HUES6 (cell line): ENCODE measurements around the gene ZSCAN5C.
"Not testable (repeated sequence)": the region's sequence is repeated elsewhere in the genome, so short reads cannot be mapped to it uniquely, and the experiment has no call there.

ENCODE experiments used
- H3K27ac ChIP-seq: 2 replicates; pipeline ENCODE4 v1.7.0; 2013; ENCODE audit warnings: low read depth, mild to moderate bottlenecking, low read length, inconsistent platforms
- H3K27me3 ChIP-seq: 2 replicates; pipeline ENCODE4 v1.6.1; 2013; ENCODE audit warnings: low read length; ENCODE audit not compliant: control insufficient read depth, insufficient read depth
- H3K36me3 ChIP-seq: 2 replicates; pipeline ENCODE4 v1.6.1; 2013; ENCODE audit warnings: low read length; ENCODE audit not compliant: control insufficient read depth, insufficient read depth
- H3K4me1 ChIP-seq: 2 replicates; pipeline ENCODE4 v1.6.1; 2013; ENCODE audit warnings: low read length; ENCODE audit not compliant: control insufficient read depth, insufficient read depth
- H3K4me3 ChIP-seq: 2 replicates; pipeline ENCODE4 v1.5.1; 2013; ENCODE audit warnings: low read depth, low read length
- H3K9ac ChIP-seq: one replicate; pipeline ENCODE4 v1.6.1; 2013; ENCODE audit warnings: mild to moderate bottlenecking, low read length
- H3K9me3 ChIP-seq: 2 replicates; pipeline ENCODE4 v1.6.1; 2013; ENCODE audit warnings: low read depth, low read length; ENCODE audit not compliant: control insufficient read depth, insufficient read depth

Gene ZSCAN5C

DNA sequence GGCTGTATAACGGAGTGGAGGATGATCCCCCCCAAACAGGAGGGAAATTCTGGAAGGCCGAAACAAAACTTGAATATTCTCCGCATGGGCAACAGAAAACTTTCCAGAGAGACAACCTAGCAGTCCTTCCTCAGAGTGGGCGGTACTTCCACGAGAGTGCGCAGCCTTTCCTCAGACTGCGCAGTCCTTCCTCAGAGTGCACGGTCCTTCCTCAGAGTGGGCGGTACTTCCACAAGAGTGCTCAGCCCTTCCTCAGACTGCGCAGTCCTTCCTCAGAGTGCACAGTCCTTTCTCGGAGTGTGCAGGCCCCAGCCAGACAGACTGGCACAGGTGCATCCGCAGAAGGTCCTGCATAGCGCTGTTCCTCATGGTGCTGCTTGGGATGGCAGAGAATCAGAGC lies 39.0 kb upstream of the ZSCAN5C start:
- H3K27ac ChIP-seq: no peak overlapping the region
- no peak overlapping the region for H3K4me3 ChIP-seq
- no peak overlapping the region for H3K9ac ChIP-seq
- no peaks in the 10 kb centered on the region for H3K27me3 ChIP-seq
- no peaks in the 10 kb centered on the region for H3K9me3 ChIP-seq
- peaks cover 29% of the 10 kb centered on the region for H3K36me3 ChIP-seq
- H3K4me1 ChIP-seq: no peaks in the 10 kb centered on the region

DNA sequence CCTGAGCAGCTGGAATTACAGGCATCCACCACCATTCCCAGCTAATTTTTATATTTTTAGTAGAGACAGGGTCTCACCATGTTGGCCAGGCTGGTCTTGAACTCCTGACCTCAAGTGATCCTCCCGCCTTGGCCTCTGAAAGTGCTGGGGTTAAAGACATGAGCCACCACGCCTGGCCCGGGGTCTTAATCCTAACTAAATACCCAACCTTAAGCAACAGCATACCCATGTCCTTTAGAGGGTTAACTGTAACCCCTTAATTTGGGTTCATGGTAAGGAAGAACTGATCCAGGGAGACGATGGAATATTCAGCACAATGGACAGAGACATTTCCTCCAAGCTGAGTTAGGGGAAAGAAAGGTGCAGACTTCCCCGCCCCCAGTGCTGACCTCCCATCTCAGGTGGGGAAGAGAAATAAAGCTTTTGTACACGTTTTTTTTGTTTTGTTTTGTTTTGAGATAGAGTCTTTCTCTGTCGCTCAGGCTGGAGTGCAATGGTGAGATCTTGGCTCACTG lies 35.0 kb upstream of the ZSCAN5C start:
- Histone ChIP-seq H3K9me3 (no peaks in the 10 kb centered on the region), H3K9ac (no peak overlapping the region), H3K4me1 (no peaks in the 10 kb centered on the region), H3K36me3 (no peaks in the 10 kb centered on the region), H3K4me3 (no peak overlapping the region), H3K27ac (no peak overlapping the region), H3K27me3 (peaks cover 3% of the 10 kb centered on the region; the same call in 1 of the 2 replicates)

DNA sequence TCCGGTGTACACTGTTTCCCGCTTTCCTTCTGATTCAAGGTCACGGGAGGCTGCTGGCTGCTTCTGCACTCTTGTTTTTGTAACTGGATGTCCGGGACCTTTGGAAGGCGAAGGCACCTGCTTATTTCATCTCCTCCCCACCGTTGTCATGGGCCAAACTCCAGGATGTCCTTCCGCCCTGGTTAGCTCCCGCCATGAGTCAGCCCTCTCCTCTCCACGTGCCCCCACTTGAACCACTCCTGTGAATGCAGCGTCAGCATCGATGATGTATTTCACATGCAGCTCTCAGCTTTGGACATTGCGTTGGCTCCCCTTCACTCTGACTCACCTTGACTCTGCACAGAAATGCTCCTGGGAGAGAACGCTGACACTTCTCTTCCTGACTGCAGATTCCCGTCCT lies 31.8 kb upstream of the ZSCAN5C start:
- H3K9me3 ChIP-seq: no peaks in the 10 kb centered on the region
- no peak overlapping the region for H3K4me3 ChIP-seq
- H3K36me3 ChIP-seq: no peaks in the 10 kb centered on the region
- peaks cover 1% of the 10 kb centered on the region; the same call in 1 of the 2 replicates for H3K4me1 ChIP-seq
- H3K27me3 ChIP-seq: peaks cover 3% of the 10 kb centered on the region; the same call in 1 of the 2 replicates
- H3K27ac ChIP-seq: no peak overlapping the region
- H3K9ac ChIP-seq: no peak overlapping the region

DNA sequence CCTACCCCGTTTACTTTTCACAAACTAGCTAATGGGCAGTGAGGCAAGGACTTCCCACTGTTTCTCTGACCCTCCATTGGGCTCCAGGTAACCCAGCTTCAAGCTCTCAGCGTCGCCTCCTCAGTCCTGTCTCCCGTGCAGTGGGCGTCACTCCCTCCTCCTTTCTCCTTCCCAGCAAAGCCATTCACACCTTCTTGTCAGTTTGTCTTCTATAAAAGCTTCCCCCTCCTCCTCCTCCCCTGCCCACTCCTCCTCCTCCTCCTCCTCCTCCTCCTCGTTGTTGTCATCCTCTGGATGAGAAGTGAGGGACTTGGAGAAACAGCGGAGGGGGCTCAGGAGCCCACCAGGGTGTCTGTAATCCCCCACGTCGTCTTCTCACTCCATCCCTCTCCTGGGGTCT lies 28.0 kb upstream of the ZSCAN5C start:
- Histone ChIP-seq H3K4me3 (no peak overlapping the region), H3K36me3 (no peaks in the 10 kb centered on the region), H3K4me1 (peaks cover 6% of the 10 kb centered on the region; the same call in 1 of the 2 replicates), H3K27ac (no peak overlapping the region), H3K9me3 (no peaks in the 10 kb centered on the region), H3K27me3 (peaks cover 17% of the 10 kb centered on the region; the same call in 1 of the 2 replicates), H3K9ac (no peak overlapping the region)

DNA sequence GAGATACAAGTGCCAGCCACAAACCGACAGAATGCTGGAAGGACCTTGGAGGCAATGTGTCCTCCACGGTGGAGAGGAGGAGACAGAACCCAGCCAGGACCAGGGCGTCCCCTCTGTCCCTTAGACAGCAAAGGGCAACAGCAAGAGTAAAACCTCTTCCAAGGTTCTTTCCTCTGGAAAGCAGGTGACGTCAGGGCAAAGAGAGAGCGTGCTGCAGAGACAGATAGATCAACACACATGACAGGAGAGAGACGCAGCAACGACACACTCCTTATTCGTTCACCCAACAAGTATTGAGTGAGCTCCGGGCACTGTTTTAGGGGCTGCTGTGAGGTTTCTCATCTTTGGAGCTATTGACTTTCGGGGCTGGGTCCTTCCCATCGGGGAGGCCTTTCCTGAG lies 27.5 kb upstream of the ZSCAN5C start:
- Histone ChIP-seq H3K27ac (no peak overlapping the region), H3K9me3 (no peaks in the 10 kb centered on the region)

DNA sequence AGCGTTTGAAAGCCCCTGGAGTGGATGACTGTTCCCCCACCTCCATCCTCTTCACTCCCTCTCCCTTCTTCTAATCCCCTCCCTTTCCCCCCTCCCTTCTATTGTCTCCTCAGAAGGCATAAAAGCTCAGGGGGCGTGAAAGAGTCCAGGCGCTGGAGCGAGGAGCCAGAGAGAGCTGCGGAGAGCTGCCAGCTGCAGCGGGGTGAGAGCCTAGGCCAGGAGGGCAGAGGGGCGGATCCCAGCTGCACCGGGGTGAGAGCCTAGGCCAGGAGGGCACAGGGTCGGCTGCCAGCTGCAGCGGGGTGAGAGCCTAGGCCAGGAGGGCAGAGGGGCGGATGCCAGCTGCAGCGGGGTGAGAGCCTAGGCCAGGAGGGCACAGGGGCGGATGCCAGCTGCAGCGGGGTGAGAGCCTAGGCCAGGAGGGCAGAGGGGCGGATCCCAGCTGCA lies 26.2 kb upstream of the ZSCAN5C start, which contains the start of gene GALP:
GALP (plus strand) TSS at position 148 of the 447 bp plus-strand sequence. CDS start 1,101 bp downstream, outside the sequence.
- H3K27ac ChIP-seq, H3K9ac ChIP-seq, H3K36me3 ChIP-seq, H3K4me1 ChIP-seq, H3K4me3 ChIP-seq, H3K9me3 ChIP-seq: not testable (repeated sequence)
- peaks cover 14% of the 10 kb centered on the region; the same call in 1 of the 2 replicates for H3K27me3 ChIP-seq

More for the DNA sequence above, 27.5 kb upstream of the ZSCAN5C start:
- Histone ChIP-seq H3K4me3 (no peak overlapping the region), H3K4me1 (peaks cover 6% of the 10 kb centered on the region; the same call in 1 of the 2 replicates), H3K27me3 (peaks cover 17% of the 10 kb centered on the region; the same call in 1 of the 2 replicates), H3K36me3 (no peaks in the 10 kb centered on the region), H3K9ac (no peak overlapping the region)

DNA sequence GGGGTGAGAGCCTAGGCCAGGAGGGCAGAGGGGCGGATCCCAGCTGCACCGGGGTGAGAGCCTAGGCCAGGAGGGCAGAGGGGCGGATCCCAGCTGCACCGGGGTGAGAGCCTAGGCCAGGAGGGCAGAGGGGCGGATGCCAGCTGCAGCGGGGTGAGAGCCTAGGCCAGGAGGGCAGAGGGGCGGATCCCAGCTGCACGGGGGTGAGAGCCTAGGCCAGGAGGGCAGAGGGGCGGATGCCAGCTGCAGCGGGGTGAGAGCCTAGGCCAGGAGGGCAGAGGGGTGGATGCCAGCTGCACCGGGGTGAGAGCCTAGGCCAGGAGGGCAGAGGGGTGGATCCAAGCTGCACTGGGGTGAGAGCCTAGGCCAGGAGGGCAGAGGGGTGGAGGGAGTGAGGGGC lies 25.8 kb upstream of the ZSCAN5C start:
- H3K27ac ChIP-seq, H3K4me3 ChIP-seq, H3K4me1 ChIP-seq, H3K9ac ChIP-seq, H3K36me3 ChIP-seq, H3K9me3 ChIP-seq: not testable (repeated sequence)
- H3K27me3 ChIP-seq: peaks cover 14% of the 10 kb centered on the region; the same call in 1 of the 2 replicates

DNA sequence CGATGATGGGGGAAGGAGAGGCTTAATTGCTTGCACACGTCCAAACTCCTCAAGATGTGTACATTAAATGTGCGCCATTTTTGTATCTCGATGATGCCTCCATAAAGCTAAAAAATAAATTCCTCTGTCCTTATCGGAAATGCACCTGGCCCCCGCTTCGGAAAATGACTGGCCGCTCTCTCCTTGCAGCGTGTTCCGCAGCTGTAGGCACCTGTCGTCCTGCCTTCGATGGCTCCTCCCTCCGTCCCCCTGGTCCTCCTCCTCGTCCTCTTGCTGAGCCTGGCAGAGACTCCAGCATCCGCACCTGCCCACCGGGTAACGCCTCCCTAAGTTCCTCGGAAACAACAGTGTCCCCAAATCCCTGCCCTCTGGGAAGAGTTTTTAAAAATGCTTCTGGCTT lies 25.2 kb upstream of the ZSCAN5C start:
- Histone ChIP-seq H3K9ac (no peak overlapping the region), H3K36me3 (no peaks in the 10 kb centered on the region), H3K27me3 (peaks cover 17% of the 10 kb centered on the region; the same call in 1 of the 2 replicates), H3K4me3 (no peak overlapping the region), H3K27ac (no peak overlapping the region), H3K9me3 (no peaks in the 10 kb centered on the region), H3K4me1 (peaks cover 6% of the 10 kb centered on the region; the same call in 1 of the 2 replicates)

DNA sequence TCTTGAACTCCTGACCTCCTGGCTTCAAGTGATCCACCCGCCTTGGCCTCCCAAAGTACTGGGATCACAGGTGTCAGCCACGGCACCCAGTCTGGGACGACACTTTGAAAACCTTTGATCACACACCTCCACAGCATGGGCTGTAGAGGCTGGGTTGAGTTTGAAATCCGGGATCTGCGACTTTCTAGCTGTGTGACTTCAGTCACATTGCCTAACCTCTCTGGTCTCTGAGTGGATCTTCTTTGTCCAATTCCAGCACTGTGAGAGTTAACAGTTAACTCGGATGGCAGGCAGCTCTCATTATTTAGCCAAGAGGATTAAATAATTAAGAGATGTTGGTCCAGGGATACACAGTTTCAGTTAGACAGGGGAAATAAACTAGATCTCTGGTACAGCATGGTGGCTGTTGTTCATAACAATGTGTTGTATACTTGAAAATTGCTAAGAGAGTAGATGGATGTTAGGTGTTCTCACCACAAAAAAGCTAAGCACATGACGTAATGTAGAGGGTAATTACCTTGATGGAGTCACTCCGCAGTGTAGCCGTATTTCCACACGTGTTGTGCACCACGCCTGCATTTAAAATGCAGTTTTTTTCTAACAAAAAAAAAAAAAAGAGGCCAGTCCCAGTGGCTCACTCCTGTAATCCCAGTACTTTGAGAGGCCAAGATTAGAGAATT lies 24.4 kb upstream of the ZSCAN5C start:
- no peak overlapping the region for H3K27ac ChIP-seq
- H3K4me3 ChIP-seq: no peak overlapping the region
- no peaks in the 10 kb centered on the region for H3K36me3 ChIP-seq
- no peaks in the 10 kb centered on the region for H3K9me3 ChIP-seq
- no peak overlapping the region for H3K9ac ChIP-seq
- peaks cover 6% of the 10 kb centered on the region; the same call in 1 of the 2 replicates for H3K4me1 ChIP-seq
- peaks cover 21% of the 10 kb centered on the region; the same call in 1 of the 2 replicates for H3K27me3 ChIP-seq

DNA sequence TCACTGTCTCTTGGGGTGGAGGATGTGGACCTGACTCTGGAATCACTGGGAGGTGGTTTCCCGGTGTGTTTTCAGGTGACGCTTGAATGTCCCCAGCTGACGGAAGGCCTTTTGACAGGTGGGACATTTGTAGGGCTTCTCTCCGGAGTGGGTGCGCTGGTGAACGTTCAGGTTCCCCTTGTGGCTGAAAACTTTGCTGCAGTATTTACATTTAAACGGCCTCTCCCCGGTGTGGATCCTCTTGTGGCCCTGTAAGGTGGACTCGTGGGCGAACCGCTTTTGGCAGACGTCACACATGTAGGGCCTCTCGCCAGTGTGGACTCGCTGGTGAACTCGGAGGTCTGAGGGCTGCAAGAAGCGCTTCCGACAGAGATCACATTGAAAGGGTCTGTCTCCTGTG lies 12.3 kb upstream of the ZSCAN5C start:
- H3K4me1 ChIP-seq: no peaks in the 10 kb centered on the region
- no peaks in the 10 kb centered on the region for H3K36me3 ChIP-seq
- H3K9ac ChIP-seq: no peak overlapping the region
- no peak overlapping the region for H3K4me3 ChIP-seq
- no peaks in the 10 kb centered on the region for H3K27me3 ChIP-seq
- no peak overlapping the region for H3K27ac ChIP-seq
- no peaks in the 10 kb centered on the region for H3K9me3 ChIP-seq

DNA sequence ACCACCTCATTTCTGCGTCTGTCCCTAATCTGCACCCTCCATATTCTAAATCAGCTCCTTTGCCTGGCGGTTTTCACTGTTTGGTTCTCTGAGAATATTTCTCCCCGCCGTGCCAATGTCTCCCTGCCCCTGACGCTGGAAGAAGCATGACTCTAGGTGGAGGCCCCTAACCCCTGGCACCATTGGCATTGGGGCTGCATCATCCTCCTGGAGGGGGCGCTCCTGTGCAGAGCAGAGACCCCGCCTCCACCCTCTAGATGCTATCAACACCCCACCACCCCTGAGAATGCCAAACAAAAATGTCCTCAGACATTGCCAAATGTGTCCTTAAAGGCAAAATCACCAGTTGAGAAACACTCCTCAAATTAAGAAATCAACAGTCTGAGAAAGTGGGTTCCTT lies 11.0 kb upstream of the ZSCAN5C start:
- no peak overlapping the region for H3K27ac ChIP-seq
- H3K36me3 ChIP-seq: no peaks in the 10 kb centered on the region
- H3K9ac ChIP-seq: no peak overlapping the region
- H3K9me3 ChIP-seq: no peaks in the 10 kb centered on the region
- H3K27me3 ChIP-seq: no peaks in the 10 kb centered on the region
- no peak overlapping the region for H3K4me3 ChIP-seq
- no peaks in the 10 kb centered on the region for H3K4me1 ChIP-seq
